ENCODE measurements around the gene SETBP1.

The SETBP1 gene

DNA sequence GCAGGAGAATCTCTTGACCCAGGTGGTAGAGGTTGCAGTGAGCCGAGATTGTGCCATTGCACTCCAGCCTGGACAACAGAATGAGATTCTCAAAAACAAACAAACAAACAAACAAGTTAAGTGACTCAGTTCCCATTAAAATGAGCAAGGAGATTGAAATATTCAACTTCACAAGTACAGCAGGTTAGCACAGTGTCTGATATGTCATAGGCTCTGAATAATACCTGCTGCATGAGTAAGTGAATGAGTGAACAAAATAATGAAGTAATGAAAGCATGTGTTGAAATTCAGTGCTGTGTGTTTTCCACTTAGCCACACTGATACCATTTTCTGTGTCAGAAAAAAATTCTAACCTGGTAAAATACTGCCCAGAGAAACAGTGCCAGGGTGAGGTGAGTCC lies 41.9 kb upstream of the SETBP1 start:
- no peak for DNase-seq (ENCODE audit: low spot score)
- in situ Hi-C loops (cut with MboI; ENCODE audit: low sequenced_read_pairs, unreplicated experiment) = no loop called here
- TF ChIP-seq, protein P1, sequence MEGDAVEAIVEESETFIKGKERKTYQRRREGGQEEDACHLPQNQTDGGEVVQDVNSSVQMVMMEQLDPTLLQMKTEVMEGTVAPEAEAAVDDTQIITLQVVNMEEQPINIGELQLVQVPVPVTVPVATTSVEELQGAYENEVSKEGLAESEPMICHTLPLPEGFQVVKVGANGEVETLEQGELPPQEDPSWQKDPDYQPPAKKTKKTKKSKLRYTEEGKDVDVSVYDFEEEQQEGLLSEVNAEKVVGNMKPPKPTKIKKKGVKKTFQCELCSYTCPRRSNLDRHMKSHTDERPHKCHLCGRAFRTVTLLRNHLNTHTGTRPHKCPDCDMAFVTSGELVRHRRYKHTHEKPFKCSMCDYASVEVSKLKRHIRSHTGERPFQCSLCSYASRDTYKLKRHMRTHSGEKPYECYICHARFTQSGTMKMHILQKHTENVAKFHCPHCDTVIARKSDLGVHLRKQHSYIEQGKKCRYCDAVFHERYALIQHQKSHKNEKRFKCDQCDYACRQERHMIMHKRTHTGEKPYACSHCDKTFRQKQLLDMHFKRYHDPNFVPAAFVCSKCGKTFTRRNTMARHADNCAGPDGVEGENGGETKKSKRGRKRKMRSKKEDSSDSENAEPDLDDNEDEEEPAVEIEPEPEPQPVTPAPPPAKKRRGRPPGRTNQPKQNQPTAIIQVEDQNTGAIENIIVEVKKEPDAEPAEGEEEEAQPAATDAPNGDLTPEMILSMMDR (IDR thresholded peaks at IDR 0.05; ENCODE audit: borderline replicate concordance, control extremely low read depth, extremely low read depth, insufficient read depth, missing control alignments) = no peak

DNA sequence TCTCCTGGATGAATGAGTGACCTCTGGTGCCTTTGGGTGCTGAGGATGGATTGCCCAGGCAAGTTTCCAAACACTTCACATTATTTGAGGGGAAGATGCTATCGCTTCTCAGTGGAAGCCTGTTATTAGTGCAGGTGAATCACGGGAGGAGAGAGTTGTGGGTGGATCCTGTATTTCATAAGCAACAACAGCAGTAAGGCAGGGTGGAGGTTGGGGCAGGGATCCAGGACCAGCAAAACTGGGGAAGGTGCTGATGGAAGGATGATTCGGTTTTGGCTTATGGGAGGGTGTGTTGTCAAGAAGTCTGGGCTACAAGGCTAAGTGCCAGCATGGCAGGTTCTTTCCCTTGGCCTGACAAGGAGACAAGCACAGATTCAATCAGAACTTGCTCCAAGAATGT lies 37.7 kb upstream of the SETBP1 start:
- TF ChIP-seq, protein P1 (IDR thresholded peaks at IDR 0.05; ENCODE audit: borderline replicate concordance, control extremely low read depth, extremely low read depth, insufficient read depth, missing control alignments) = no peak
- in situ Hi-C loops (cut with MboI; ENCODE audit: low sequenced_read_pairs, unreplicated experiment) = no loop called here
- no peak for DNase-seq (ENCODE audit: low spot score)

DNA sequence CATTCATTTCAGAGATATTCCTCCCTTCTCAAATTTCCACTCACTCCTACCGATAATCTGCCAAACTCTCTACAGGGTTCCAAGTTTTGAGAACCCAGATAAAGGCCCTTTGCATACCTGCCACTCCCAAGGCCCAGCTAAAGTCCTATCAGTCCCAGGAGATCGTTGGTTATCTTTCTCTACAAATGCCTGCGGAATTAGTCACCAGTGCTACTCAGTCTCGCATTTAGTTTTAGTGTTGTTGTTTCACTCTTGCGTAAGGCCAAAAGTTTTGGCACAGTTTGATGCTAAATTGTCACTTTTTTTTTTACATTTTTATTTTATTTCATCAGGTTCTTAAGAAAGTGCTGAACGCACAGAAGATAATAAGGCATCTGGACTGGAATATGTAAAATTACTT lies 29.2 kb upstream of the SETBP1 start:
- in situ Hi-C loops (cut with MboI; ENCODE audit: low sequenced_read_pairs, unreplicated experiment) = no loop called here
- TF ChIP-seq, protein P1 (IDR thresholded peaks at IDR 0.05; ENCODE audit: borderline replicate concordance, control extremely low read depth, extremely low read depth, insufficient read depth, missing control alignments) = no peak
- DNase-seq (ENCODE audit: low spot score) = no peak

DNA sequence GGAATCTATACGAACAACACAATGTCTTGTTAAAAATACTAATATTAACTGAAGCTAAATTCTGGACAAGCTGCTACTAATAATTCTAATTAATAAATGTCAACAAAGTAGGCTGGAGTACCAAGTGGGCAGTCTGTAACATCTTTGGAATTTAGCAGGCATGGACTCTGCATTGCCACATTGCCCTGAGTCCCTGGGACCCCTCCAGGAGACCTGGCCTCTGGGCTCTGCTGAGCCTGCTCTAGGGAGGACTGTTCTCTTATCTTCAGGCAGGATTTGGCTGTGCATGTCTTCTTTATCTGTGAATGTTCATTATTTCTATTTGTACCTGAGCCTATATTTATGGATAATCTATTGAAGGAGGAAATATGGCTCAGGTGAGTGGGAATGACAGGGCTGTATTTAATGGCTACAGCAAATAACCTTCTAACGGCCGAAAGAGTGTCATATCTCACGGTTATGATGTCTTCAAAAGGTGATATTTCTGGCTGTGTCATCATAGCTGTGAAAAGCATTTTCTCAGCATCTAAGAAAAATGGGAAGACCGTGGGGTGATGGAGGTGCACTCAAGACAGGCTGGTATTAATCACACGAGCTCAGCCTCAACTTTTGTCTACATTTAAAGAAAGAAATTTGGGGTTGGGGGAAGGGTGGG lies 28.6 kb upstream of the SETBP1 start:
- DNase-seq (ENCODE audit: low spot score) = no peak
- in situ Hi-C loops (cut with MboI; ENCODE audit: low sequenced_read_pairs, unreplicated experiment) = no loop called here
- TF ChIP-seq, protein P1 (IDR thresholded peaks at IDR 0.05; ENCODE audit: borderline replicate concordance, control extremely low read depth, extremely low read depth, insufficient read depth, missing control alignments) = no peak

DNA sequence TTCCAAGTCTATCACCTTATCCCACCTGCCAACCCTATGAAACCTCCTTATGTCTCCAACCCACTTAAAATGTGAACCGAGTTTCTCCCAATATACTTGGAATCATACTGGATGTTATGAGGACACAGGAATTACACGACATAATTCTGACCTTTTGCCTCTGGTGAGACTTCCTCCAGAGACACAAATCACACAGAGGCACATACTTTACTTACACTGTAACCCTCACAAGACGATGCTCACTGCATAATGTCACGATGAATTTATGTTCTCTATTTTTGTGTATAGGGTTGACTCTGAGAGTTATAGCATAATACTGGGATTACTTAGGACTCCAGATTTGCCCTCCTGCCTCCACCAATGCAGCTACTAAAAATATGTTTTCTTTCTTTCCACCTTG lies 28.0 kb upstream of the SETBP1 start:
- no peak for DNase-seq (ENCODE audit: low spot score)
- TF ChIP-seq, protein P1 (IDR thresholded peaks at IDR 0.05; ENCODE audit: borderline replicate concordance, control extremely low read depth, extremely low read depth, insufficient read depth, missing control alignments) = no peak
- in situ Hi-C loops (cut with MboI; ENCODE audit: low sequenced_read_pairs, unreplicated experiment) = no loop called here

DNA sequence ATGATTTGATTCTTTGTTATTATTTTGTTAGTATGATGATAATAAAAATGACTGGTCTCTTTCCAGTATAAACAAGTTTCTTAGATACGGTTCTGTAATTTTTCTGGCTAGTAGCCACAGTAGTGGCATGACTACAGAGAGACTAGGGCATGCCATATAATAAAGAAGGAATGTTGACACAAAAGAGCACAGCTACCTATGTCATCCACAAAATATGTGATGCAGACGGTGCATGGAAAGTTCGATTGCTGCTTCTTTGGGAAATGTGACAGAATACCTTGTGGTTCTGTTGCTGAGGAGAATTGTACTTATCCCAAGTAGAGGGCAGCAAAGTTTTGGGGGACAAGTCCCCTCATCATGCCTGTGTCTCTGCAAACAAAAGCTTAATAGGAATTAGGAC lies 26.1 kb upstream of the SETBP1 start:
- TF ChIP-seq, protein P1 (IDR thresholded peaks at IDR 0.05; ENCODE audit: borderline replicate concordance, control extremely low read depth, extremely low read depth, insufficient read depth, missing control alignments) = no peak
- no peak for DNase-seq (ENCODE audit: low spot score)
- in situ Hi-C loops (cut with MboI; ENCODE audit: low sequenced_read_pairs, unreplicated experiment) = no loop called here

Data from GM13976 (cell line).